ENCODE measurements around the gene ARHGAP6.

ARHGAP6 gene

DNA sequence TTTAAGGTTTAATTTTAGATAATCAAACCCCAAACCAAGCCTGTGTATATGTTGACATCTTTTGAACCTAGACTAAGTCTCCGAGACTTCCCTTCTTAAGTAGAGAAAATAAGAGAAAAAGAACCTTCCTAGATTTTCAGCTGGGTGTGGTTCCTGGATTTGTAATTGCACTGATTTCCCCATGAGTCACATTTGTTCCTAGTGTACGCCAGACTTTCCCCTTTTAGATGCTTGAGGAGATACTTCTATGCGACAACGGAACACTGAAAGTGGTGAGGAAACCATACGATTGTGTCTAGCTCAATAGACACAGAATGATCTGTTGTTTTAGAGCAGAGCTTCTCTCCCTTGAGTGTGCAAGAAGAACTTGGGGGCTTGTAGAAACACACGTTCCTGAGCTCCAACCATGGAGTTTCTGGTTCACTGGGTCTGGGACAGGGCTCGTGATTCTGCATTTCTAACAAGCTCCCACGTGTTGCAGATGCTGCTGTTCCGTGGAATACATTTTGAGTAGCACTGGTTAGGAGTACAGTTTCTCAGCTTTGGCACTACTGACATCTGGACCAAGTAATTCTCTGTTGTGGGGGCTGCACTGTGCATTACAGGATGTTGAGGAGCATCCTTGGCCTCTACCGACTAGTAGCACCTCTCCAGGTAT is 285.4 kb downstream of the ARHGAP6 start:
- peak overlapping the region; percentile 25; the same call in 1 of the 2 replicates for H3K27ac ChIP-seq
- TF ChIP-seq ZFX (IDR thresholded peaks at IDR 0.05) = no peak
- TF ChIP-seq, protein P1, sequence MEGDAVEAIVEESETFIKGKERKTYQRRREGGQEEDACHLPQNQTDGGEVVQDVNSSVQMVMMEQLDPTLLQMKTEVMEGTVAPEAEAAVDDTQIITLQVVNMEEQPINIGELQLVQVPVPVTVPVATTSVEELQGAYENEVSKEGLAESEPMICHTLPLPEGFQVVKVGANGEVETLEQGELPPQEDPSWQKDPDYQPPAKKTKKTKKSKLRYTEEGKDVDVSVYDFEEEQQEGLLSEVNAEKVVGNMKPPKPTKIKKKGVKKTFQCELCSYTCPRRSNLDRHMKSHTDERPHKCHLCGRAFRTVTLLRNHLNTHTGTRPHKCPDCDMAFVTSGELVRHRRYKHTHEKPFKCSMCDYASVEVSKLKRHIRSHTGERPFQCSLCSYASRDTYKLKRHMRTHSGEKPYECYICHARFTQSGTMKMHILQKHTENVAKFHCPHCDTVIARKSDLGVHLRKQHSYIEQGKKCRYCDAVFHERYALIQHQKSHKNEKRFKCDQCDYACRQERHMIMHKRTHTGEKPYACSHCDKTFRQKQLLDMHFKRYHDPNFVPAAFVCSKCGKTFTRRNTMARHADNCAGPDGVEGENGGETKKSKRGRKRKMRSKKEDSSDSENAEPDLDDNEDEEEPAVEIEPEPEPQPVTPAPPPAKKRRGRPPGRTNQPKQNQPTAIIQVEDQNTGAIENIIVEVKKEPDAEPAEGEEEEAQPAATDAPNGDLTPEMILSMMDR (conservative IDR thresholded peaks at IDR 0.05) = no peak

GRCh38 chrX:11376163-11376562 is 289.6 kb downstream of the ARHGAP6 start:
- H3K27ac ChIP-seq = no peak overlapping the region
- no peak for TF ChIP-seq ZFX (IDR thresholded peaks at IDR 0.05)
- TF ChIP-seq, protein P1 (conservative IDR thresholded peaks at IDR 0.05) = no peak

DNA sequence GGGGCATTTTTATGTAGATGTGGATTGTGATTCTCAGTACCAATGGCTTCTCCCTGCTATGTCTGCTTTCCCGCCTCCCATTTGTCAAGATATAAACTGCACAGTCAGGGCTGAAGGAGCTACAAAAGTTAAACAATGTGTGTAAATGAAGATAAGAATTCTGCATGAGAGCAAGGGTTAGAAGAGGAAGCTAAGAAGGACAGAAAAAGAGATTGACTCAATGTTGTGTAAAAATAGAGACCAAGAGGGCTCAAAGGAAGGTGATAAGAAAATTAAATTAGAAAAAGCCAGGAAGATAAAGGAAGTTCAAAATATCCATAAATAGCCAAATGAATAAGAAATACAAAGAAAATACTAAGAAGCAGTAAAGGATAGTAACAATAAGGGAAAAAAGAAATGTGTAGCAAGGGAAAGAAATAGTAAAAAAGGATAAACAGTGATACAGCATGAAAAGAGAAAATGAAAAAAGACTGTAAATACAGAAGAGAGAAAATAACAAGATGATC is 290.1 kb downstream of the ARHGAP6 start:
- H3K27ac ChIP-seq = no peak overlapping the region
- TF ChIP-seq, protein P1 (conservative IDR thresholded peaks at IDR 0.05) = no peak
- no peak for TF ChIP-seq ZFX (IDR thresholded peaks at IDR 0.05)

- H3K27ac ChIP-seq = no peak overlapping the region
- TF ChIP-seq ZFX (IDR thresholded peaks at IDR 0.05) = no peak
- TF ChIP-seq, protein P1 (conservative IDR thresholded peaks at IDR 0.05) = no peak
Observed at GRCh38 chrX:11374570-11374969, 291.1 kb downstream of the ARHGAP6 start.

GRCh38 chrX:11371106-11371505 is 294.6 kb downstream of the ARHGAP6 start:
- H3K27ac ChIP-seq = no peak overlapping the region
- no peak for TF ChIP-seq ZFX (IDR thresholded peaks at IDR 0.05)
- TF ChIP-seq, protein P1 (conservative IDR thresholded peaks at IDR 0.05) = no peak

DNA sequence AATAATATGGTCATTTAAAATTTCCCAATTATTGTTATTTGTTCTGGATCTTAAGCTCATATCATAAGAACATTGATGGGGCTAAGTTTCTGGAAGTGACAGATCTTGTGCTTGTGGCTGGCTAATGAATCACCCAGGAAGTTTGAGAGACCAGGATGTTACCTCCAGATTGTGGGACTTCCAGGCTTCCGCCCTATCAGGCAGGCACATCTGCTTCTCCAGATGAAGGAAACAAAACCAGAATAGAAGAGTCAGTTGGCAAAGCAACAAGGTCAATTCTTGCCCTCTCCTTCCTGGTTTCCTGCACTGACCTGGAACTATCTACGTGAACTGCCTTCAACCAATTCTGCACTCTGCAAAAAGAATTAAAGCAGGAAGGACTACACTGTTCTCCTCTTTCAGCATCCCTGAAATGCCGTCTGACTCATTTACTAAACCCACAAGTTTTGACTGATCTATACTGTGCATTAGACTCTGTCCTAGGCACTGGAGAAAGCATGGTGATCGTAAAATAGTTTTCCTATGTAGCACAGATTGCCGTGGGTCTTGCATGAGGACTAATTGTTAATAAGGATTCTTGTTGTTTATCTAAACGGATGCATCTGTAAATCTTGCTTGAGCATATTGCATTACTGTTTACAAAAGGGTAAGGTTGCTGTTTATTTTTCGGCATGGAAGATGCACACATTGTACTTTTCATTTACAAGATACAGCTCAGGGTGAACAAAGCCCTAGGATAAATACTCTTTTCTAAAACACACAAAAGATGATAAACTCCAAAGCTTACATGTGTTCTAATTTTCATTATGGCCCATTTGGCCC is 297.9 kb downstream of the ARHGAP6 start:
- TF ChIP-seq, protein P1 (conservative IDR thresholded peaks at IDR 0.05) = no peak
- no peak for TF ChIP-seq ZFX (IDR thresholded peaks at IDR 0.05)
- peak overlapping the region; percentile 74; the same call in 1 of the 2 replicates for H3K27ac ChIP-seq

Measured in C4-2B (cell line).